Stimulated activated CD4-positive, alpha-beta T cell treated with anti-CD3 and anti-CD28 coated beads, Interleukin-2, amount 100 ng/mL, for 48 hours (primary cell): ENCODE measurements around the gene CFAP44.
"Not testable (repeated sequence)": the region's sequence is repeated elsewhere in the genome, so short reads cannot be mapped to it uniquely, and the experiment has no call there.

Source experiments
- DNase-seq, 2 donors: peaks; one replicate each; pipeline ENCODE4 v3.0.0-alpha.2; 2020

CFAP44 gene, protein sequence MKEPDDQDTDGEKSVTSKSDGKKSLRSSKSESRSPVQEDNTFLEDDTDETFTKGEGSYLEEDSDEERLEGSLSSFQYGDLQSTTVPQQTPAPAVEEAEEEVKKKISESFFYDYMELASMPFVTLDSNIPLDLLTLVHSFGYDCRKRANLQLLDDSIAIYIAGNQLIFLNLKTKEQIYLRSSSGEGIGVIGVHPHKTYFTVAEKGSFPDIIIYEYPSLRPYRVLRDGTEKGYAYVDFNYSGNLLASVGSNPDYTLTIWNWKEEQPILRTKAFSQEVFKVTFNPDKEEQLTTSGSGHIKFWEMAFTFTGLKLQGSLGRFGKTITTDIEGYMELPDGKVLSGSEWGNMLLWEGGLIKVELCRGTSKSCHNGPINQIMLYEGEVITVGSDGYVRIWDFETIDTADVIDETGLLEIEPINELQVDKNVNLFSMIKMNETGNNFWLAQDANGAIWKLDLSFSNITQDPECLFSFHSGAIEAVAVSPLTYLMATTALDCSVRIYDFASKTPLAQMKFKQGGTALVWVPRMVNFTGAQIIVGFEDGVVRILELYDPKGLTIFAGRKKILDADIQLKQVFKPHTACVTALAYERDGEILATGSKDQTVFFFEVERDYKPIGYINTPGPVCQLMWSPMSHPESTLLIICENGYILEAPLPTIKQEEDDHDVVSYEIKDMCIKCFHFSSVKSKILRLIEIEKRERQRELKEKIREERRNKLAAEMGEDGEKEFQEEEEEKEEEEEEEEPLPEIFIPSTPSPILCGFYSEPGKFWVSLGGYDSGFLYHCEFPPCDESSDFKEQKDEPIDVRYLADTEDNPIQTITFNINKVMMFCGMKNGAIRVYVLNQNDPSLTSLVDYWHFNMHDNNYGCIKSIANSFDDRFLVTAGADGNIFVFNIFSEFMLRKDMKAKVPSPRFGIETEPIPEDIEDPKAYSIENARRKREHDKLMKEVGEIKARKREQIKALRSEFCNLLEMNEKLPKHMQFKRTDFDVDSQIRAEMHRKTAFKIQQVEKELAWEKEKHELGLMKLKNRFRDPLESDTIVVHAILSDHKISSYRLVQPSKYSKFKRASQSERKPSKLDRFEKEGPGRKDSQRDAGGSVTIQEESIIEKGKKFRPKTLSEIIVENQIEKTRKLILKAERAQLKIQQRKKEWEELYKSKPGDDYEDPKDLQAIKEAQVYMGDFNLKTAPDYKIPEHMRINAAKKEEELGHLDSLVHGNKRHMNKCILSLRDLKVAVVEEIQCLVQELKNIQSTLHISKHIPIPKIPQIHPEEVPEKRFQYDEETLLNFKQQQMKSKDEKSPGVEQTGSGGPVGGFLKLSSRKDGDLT (N-terminal part only)

DNA sequence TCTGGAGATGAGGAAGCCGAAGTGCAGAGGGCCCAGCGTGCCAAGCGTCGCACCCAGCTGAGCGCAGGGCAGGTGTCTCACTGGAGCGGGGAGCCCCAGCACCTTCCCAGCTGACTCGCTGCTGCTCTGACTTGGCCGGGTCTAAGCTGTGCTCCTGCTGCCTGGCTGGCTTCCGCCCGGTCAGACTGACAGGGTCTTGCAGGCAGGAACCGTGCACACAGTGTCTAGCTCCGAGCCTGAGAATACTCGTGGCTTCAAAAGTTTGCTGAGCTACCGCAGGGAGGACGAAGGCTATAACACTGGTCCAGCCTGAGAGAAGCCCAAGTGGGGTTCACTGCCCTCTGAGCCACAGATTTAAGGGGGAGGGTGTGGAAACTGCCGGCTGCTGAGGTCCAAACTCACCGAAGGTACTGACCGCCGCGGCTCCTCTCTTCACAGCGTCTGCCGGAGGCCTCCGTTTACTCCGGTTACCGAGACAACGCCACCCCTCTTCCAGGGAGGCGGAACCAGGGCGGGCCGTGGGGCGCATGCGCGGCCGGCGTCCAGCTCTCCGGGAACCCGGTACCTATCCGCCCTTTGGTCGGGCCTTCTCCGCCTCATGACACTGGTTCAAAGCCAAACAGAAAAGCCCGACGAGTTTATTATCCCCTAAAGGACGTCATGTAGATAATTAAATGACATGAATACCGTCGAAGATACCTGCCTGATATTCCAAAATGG, at the start of gene CFAP44:
Gene CFAP44 (minus strand): TSS at position 443 of the 720 bp plus-strand sequence. CDS start 7,829 bp downstream, outside the sequence.
- DNase-seq, result peak; percentile 11 to 53

DNA sequence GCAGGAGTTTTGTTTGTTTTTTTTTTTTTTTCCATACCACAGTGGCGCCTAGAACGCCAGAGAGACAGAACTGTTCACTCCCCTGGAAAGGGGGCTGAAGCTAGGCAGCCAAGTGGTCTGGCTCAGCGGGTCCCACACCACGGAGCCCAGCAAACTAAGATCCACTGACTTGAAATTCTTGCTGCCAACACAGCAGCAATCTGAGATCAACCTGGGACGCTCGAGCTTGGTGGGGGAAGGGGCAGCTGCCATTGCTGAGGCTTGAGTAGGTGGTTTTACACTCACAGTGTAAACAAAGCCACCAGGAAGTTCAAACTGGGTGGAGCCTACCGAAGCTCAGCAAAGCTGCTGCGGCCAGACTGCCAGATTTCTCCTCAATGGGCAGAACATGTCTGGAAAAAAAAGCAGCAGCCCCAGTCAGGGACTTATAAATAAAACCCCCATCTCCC, 43.9 kb upstream of the CFAP44 start:
- no peak for DNase-seq

DNA sequence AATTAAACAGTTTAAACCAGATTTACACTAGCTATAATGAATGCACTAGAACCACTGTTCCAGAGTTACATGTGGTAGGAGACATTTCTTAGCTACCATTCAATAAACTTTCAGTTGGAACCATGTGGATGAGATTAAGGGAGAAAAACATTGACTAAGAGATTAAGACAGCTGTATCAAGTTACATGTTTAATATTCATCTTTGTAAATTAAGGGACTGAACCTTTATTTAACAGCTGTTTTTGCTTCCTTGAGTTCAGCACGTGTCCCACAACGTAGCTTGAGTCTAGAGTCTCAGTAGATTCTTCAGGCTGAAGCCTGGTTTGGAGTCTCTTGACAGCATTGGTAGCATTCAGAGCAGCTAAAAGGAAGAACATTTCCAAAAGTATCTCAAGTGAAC, 27.2 kb upstream of the CFAP44 start:
- no peak for DNase-seq

DNA sequence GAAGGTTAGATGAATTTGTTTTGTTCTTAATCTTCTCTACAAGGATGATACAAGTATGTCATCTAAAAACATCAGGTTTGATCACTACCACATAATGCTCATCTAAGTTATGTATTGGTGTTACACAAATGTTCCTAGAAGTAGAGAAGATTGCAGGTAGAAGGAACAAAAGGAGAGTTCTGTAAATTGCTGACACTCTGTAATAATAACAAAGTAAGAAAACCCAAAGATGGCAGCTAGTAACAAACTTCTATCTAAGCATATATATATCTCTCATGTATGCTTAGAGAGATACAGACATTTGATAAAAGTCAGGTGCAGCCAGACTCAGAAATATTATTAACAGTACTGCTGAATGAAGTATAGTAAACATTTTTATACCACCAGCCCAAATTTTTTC, 20.2 kb upstream of the CFAP44 start:
- DNase-seq, result no peak

DNA sequence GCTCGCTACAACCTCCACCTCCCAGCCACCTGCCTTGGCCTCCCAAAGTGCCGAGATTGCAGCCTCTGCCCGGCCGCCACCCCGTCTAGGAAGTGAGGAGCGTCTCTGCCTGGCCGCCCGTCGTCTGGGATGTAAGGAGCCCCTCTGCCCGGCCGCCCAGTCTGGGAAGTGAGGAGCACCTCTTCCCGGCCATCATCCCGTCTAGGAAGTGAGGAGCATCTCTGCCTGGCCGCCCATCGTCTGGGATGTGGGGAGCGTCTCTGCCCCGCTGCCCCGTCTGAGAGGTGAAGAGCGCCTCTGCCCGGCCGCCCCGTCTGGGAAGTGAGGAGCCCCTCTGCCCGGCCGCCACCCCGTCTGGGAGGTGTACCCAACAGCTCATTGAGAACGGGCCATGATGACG, 17.3 kb upstream of the CFAP44 start:
- DNase-seq, result not testable (repeated sequence)

DNA sequence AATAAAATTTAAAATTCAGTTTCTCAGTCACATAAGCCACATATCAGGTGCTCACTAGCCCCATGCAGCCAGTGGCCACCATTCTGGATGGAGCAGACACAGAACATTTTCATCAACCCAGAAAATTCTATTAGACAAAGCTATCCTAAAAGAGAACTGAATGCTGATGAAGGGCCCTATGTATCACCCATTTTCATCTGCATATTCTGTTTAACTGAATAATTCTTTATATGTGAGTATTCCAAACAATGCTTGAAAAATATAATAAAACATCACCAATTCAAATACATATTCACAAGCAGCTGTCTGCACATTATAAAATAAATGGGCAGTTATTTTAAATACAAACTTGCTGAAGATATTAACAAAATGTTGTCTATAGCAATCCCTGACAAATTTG, 14.2 kb upstream of the CFAP44 start:
- no peak for DNase-seq

DNA sequence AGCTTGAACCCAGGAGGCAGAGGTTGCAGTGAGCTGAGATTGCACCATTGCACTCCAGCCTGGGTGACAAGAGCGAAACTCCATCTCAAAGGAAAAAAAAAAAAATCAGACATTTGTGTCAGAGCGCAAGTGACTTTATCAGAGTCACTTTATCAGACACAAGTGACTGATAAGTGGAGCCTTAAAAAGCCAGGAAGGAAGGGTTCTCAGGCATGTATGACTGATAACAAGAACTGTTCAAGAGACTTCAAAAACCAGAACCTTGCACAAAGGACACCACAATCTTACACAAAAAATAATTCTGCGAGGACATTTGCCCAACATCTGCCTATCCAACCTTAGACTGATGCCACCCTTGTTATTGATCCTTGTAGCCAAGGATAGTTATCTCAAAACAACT, 13.3 kb upstream of the CFAP44 start:
- no peak for DNase-seq

DNA sequence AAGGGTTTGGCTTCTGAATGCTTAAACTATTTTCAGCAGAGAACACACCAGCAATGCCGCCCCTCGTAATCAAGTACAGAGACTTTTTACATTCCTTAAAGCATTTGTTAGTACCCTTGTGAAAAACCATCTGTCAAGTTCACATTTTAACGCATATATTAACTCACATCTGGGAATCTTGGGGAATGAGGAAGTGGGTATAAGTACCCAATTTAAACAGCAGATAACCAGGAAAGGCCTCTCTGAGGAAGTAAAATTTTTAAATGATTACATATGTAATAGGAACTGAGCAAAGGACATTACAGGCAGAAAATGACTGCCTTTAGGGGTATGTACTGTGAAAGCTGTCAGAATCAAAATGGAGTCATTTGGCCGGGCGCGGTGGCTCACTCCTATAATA, 12.8 kb upstream of the CFAP44 start:
- no peak for DNase-seq

DNA sequence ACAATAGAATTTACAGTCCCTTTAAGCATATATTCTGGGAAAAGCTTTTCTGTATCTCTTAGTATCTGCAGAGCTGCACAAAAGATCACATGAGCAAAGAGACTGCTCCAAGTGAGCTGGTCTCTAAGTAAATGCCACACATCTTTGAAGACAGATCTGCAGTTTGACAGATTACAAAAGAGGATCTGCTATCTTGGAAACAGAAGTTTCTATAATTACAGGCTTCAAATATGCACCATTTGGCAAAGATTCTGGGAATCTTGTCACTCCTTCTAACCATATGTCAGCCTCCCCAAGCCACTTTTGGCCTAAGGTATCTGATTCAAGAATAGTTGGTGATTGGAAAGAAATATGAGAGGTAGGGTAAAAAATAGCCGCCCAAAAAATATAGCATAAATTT, 9.6 kb upstream of the CFAP44 start:
- DNase-seq, result no peak

DNA sequence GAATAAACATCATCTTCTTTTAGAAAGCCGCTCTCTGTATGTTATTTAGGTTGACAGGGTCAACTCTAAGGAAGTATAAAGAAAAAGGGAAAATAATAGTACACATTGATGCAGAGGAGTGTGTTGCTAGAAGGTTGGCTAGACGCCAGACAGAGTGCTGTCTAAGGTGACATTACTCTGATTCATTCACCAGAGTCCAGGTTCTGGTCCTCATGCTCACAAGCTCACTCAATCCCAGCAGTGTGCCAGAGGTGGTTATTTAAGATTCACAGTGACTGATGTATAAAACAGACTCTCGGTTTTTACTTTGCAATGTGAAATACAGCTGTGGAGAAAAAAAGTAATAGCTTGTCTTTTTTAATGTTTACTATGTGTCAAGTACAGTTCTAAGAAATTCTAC, 1.7 kb downstream of the CFAP44 start:
- no peak for DNase-seq

DNA sequence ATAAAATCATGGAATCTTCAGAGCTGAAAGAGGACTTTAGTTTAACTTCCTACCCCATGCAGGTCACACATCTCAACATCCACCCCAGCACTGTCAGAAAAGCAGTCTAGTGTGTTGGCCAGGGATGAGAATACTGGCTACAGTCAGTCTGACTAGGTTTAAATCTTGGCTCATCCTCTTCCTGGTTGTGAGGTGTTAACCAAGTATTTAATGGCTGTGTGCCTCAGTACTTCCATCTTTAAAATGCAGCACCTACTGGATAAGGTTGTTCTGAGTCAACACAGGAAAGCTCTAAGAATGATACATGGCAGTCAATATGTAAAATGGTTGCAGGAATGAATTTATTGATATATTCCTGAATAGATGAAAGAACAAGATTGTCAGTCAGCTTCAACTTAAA, 3.1 kb downstream of the CFAP44 start:
- no peak for DNase-seq

DNA sequence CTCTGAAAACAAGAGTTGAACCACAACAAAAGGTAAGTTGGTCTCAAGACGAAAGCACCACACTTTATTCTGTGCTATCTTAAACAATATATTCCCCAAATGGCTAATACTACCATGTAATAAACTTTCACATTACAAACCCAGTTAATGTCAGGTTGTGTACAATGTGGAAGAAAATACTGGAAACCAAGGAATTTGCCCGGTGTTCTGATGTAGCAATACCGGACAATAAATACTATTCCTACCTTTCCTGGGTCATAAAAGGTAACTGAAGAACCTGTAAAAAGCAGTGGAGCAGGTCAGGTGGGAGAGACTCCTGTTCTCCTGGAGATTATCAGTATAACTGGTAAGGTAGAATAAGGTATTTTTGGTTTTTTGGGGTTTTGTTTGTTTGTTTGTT, 3.9 kb downstream of the CFAP44 start:
- no peak for DNase-seq

DNA sequence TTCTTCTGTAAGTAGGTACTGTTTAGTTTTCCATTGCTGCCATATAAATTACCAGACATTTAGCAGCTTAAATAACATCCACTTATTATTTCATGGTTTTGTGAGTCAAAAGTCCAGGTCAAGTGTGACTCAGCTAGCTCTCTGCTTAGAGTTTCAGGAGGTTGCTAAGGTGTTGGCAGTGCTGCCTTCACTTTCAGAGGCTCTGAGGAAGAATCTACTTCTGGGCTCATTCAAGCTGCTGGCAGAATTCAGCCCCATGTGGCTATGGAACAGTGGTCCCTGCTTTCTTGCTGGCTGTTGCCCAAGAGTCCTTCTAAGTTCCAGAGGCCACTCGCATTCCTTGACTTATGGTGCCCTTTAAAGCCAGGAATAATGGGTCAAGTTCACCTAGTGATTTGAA, 4.5 kb downstream of the CFAP44 start:
- no peak for DNase-seq

DNA sequence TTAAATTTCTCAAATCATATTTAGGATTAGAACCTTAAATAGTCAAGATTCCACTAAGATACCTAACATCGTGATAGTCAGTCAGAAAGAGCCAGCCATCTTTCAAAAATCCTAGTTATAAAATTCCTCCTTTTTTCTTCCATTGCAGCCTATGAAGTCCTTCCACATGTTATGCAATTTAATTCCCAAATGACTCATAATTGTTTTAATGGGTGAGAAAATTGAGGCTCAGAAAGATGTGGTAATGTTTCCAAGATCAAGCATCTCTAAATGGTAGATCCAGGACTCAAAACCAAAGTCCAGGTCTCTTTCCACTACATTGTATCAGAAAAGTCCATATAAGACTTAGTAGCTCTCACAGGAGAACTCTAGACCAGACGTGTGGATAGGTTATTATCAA, 9.5 kb downstream of the CFAP44 start:
- DNase-seq, result no peak

DNA sequence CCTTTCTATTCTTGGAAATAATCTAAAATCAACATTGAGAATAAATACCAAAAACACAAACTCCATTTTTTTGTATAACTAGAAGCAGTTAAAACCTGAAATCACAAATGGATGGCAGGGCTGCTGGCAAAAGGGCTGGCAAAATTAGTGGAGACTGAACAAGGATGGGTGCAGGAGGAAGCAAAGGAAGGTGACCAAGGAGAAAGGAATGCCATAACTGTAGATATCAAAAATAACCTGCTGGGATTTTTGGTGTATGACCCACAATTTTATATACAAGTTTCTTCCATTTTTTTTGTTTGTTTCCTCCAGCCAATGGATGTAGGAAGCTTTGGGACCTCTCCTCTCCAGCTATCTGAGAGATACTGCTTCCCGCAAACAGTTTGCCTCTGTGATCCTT, 12.7 kb downstream of the CFAP44 start:
- no peak for DNase-seq

DNA sequence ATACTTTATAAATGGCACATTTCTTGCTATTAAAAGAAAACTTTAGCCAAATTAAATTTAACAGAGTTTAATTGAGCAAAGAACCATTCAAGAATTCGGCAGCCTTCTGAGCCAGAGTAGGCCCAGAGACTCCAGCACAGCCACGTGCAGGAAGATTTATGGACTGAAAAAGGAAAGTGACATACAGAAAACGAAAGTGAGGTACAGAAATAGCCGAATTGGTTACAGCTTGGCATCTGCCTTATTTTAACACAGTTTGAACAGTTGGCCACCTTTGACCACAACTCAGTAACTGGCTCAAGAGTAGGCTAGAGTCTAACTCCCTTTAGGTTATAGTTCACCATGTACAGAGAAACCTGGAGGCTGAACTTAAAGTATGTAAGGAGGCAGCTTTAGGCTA, 17.6 kb downstream of the CFAP44 start:
- DNase-seq, result no peak

DNA sequence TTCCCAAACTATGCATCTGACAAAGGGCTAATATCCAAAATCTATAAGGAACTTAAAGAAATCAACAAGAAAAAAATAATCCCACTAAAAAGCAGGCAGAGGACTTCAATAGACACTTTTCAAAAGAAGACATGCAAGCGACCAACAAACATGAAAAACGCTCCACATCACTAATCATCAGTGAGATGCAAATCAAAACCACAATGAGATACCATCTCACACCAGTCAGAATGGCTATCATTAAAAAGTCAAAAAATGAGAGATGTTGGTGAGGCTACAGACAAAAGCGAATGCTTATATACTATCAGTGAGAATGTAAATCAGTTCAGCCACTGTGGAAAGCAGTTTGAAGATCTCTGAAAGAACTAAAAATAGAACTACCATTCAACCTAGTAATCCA, 20.2 kb downstream of the CFAP44 start:
- no peak for DNase-seq

DNA sequence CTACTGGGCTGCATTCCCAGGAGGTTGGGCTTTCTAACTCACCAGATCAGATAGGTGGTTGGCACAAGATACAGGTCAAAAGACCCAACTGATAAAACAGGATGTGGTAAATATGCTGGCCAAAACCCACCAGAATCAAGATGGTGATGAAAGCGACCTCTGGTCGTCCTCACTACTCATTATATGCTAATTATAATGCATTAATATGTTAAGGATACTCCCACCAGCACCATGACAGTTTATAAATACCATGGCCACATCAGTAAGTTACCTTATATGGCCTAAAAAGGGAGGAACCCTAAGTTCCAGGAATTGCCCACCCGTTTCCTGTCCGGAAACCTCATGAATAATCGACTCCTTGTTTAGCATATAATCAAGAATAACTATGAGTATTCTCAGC, 31.6 kb downstream of the CFAP44 start:
- no peak for DNase-seq

DNA sequence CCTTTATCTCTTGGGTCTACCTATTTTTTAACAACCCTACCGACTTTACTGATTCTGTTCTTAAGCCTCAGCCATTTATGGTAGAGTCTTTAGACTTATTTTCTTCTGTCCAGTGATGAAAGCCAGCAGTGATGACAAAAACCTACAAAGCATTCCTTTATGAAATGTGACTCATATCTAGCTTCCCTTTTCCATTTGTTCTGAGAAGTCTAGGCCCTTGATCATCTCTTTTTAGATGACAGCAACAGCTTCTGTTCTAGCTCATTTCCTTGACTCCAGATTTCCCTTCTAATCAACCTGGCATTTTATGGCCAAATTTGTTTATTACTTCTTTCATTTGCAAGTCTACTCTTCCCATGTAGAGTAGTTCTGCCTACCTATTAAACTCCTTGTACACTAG, 36.1 kb downstream of the CFAP44 start:
- DNase-seq, result no peak

DNA sequence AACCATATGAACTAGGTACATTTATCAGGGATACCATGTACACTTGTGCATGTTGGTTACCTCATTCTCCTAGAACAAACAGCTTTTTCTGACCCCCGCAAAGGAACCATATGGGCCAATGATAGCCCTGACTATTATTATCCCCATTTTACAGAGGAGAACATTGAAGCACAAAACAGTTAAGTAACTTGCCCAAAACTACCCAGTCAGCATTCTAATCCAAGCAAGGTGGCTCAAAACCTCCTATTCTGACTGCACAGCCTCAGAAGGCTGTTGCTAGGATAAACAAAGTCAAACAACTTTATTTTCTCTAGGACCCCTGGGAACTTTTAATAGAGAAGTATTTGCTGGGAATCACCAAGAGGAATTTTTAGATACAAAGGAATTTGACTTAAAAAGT, 36.7 kb downstream of the CFAP44 start:
- DNase-seq, result no peak
